ENCODE data around the gene ZNF816. TPM values are rescaled to one million over a fixed set of nuclear protein-coding genes. Genes with fewer than 3 reads are reported as not detected.
A peak's percentile ranks its signal among the peaks of the same experiment; 100 is the strongest.

The ZNF816 gene
- total RNA-seq, 4 donors from 2014 or later = 3.1 to 25.4 (median 11.9) TPM

DNA sequence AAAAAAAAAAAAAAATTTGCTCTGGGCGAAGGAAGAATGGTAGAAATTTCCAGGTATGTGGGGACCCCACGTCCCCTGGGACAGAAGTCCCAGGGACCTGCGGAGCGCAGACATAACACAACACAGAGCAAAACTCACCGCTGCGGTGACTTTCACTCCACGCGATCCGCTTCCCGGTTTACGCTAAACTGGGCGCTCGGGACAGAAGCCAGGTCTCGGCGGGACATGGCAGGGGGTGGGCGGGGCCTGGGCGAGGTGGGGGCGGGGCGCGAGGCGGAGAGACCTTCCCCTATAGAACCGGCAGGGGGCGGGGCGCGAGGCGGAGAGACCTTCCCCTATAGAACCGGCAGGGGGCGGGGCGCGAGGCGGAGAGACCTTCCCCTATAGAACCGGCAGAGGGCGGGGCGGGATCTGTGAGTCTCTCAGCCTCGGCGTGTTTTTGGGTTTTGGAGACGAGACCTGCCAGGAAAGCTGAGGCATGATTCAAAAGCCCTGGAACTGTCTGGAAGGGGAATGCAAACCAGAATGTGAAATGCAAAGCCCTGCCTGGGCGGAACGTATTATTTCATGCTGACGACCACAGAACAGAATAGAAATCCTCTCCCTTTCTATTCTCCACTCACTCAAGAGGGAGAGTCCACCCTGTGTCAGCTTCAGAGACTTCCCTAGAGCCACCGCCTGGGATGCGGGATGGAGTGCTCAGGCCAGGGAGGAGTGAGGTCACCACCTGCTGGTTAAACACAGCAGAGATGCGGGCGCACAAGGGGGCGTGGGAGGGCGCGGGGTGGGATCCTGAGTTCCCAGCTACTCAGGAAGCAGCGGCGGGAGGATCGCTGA is 30.9 kb upstream of the ZNF816 start:
- TF ChIP-seq, protein P1, sequence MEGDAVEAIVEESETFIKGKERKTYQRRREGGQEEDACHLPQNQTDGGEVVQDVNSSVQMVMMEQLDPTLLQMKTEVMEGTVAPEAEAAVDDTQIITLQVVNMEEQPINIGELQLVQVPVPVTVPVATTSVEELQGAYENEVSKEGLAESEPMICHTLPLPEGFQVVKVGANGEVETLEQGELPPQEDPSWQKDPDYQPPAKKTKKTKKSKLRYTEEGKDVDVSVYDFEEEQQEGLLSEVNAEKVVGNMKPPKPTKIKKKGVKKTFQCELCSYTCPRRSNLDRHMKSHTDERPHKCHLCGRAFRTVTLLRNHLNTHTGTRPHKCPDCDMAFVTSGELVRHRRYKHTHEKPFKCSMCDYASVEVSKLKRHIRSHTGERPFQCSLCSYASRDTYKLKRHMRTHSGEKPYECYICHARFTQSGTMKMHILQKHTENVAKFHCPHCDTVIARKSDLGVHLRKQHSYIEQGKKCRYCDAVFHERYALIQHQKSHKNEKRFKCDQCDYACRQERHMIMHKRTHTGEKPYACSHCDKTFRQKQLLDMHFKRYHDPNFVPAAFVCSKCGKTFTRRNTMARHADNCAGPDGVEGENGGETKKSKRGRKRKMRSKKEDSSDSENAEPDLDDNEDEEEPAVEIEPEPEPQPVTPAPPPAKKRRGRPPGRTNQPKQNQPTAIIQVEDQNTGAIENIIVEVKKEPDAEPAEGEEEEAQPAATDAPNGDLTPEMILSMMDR (IDR thresholded peaks at IDR 0.05) = peak; percentile 36 to 83 (median 65)
- peak in 1 of 2 donors; percentile 11 for TF ChIP-seq POLR2A (IDR thresholded peaks at IDR 0.05)
- Histone ChIP-seq H3K4me1 (no peaks in the 10 kb centered on the region), H3K27me3 (no peaks in the 10 kb centered on the region), H3K36me3 (no peaks in the 10 kb centered on the region), H3K4me3 (peak overlapping the region; percentile 50 to 62), H3K27ac (peak overlapping the region; percentile 80 to 90), H3K9me3 (no peaks in the 10 kb centered on the region)
- intact Hi-C loops (cut with DNase I; ENCODE audit: low total_unique reads) = no loop called here
- DNase-seq = peak; percentile 81 to 85

DNA sequence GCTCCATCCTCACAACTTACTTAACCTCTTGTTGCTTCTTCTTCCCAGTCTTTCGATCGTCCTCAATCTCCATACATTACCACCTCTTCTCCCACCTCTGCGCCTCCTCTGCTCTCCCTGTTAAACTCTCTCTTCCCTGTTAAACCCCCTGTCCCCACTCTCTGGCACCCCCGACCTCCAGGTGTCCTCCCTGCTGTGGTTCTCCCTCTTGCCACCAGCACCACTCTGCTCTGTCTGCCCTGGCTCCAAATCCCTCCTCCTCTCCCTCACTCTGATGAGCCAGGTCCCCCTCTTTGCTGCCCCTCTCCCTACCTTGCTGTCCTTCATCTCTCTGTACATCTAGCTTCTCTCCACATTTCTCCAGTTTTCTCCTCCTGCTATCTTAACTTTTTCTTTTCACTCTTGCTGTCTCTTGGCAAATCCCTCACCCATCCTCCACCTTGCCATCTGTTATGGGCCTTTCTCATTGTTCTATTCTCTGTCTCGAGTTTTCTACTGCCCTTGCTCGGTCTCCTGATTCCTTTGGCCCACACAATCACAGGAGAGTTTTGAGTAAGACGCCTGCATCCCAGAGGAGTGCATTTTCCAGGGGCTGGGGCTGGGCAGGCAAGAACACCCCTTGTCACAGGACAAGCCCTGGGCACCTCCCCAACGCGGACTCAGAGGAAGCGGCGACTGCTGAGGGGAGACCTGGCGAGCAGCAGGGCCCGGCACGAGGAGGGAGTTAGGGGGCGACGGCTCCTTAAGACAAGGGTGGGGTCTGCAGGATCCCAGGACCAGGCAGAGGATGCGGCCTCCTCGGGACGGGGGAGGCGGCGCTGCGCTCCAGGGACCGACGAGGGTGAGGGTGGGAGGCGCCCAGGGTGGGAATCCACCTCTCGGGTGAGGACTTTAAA is 29.7 kb upstream of the ZNF816 start:
- no peaks in the 10 kb centered on the region for H3K9me3 ChIP-seq
- intact Hi-C loops (cut with DNase I; ENCODE audit: low total_unique reads) = no loop called here
- no peak for TF ChIP-seq POLR2A (IDR thresholded peaks at IDR 0.05)
- peak; percentile 34 to 40 for DNase-seq
- H3K27ac ChIP-seq = peak overlapping the region; percentile 80 to 90
- H3K27me3 ChIP-seq = no peaks in the 10 kb centered on the region
- peak overlapping the region; percentile 50 to 62 for H3K4me3 ChIP-seq
- no peaks in the 10 kb centered on the region for H3K4me1 ChIP-seq
- H3K36me3 ChIP-seq = no peaks in the 10 kb centered on the region

GRCh38 chr19:52991484-52991883 is 28.8 kb upstream of the ZNF816 start:
- Histone ChIP-seq H3K9me3 (no peaks in the 10 kb centered on the region), H3K27ac (peak overlapping the region in 1 of 2 donors; percentile 90), H3K27me3 (no peaks in the 10 kb centered on the region), H3K4me3 (no peak overlapping the region), H3K36me3 (no peaks in the 10 kb centered on the region), H3K4me1 (no peaks in the 10 kb centered on the region)
- DNase-seq = no peak
- intact Hi-C loops (cut with DNase I; ENCODE audit: low total_unique reads) = no loop called here
- TF ChIP-seq, protein P1 (IDR thresholded peaks at IDR 0.05) = no peak
- no peak for TF ChIP-seq POLR2A (IDR thresholded peaks at IDR 0.05)

- peaks cover 0 to 2% of the 10 kb centered on the region in 2 donors for H3K36me3 ChIP-seq
- no peaks in the 10 kb centered on the region for H3K27me3 ChIP-seq
- TF ChIP-seq POLR2A (IDR thresholded peaks at IDR 0.05) = no peak
- TF ChIP-seq, protein P1 (IDR thresholded peaks at IDR 0.05) = no peak
- no peaks in the 10 kb centered on the region for H3K9me3 ChIP-seq
- intact Hi-C loops (cut with DNase I; ENCODE audit: low total_unique reads) = no loop called here
- DNase-seq = no peak
- H3K4me1 ChIP-seq = no peaks in the 10 kb centered on the region
- H3K4me3 ChIP-seq = no peak overlapping the region
- no peak overlapping the region for H3K27ac ChIP-seq
Measured at GRCh38 chr19:52990759-52991418, 28.2 kb upstream of the ZNF816 start.

- H3K36me3 ChIP-seq = peaks cover 0 to 2% of the 10 kb centered on the region in 2 donors
- intact Hi-C loops (cut with DNase I; ENCODE audit: low total_unique reads) = no loop called here
- no peak overlapping the region for H3K4me3 ChIP-seq
- DNase-seq = no peak
- TF ChIP-seq, protein P1 (IDR thresholded peaks at IDR 0.05) = no peak
- no peak for TF ChIP-seq POLR2A (IDR thresholded peaks at IDR 0.05)
- H3K27me3 ChIP-seq = no peaks in the 10 kb centered on the region
- no peaks in the 10 kb centered on the region for H3K4me1 ChIP-seq
- H3K9me3 ChIP-seq = no peaks in the 10 kb centered on the region
- no peak overlapping the region for H3K27ac ChIP-seq
Measured at GRCh38 chr19:52988506-52988905, 25.8 kb upstream of the ZNF816 start.
